ENCODE measurements around the gene ZSWIM5.
"Not testable (repeated sequence)": the region's sequence is repeated elsewhere in the genome, so short reads cannot be mapped to it uniquely, and the experiment has no call there.

The ZSWIM5 gene

DNA sequence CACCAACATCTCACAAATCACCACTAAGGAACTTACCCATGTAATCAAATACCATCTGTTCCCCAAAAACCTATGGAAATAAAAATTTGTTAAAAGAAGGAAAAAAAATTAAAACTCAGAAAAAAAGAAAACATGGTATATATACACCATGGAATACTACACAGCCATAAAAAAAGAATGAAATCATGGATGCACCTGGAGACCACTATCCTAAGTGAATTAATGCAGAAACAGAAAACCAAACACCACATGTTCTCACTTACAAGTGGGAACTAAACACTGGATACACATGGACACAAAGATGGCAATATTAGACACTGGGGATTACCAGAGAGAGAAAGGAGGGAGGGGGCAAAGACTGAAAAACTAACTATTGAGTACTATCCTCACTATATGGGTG, 50.4 kb downstream of the ZSWIM5 start:
- DNase-seq (ENCODE audit: low spot score in 2 of 2) (no peak), ATAC-seq (replicated peaks; ENCODE audit: extremely low read depth, poor library complexity, severe bottlenecking) (no peak)
- H3K27ac Mint-ChIP-seq (ENCODE audit: low read depth), result no peak overlapping the region
- H3K4me3 Mint-ChIP-seq, result no peak overlapping the region
- H3K4me1 Mint-ChIP-seq, result peaks cover 19% of the 10 kb centered on the region
- peaks cover 3% of the 10 kb centered on the region for H3K36me3 Mint-ChIP-seq (ENCODE audit: insufficient read depth)
- peaks cover 5% of the 10 kb centered on the region for H3K9me3 Mint-ChIP-seq
- no peaks in the 10 kb centered on the region for H3K27me3 Mint-ChIP-seq

DNA sequence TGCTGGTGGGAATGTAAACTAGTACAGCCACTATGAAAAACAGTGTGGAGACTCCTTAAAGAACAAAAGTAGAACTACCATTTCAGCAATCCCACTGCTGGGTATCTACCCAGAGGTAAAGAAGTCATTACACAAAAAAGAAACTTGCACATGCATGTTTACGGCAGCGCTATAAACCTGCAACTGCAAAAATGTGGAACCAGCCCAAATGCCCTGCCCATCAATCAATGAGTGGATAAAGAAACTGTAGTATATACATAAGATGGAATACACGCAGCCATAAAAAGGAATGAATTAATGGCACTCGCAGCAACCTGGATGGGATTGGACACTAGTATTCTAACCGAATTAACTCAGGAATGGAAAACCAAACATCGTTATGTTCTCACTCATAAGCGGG, 51.0 kb downstream of the ZSWIM5 start:
- H3K9me3 Mint-ChIP-seq, result peaks cover 5% of the 10 kb centered on the region
- no peak overlapping the region for H3K4me3 Mint-ChIP-seq
- peaks cover 3% of the 10 kb centered on the region for H3K36me3 Mint-ChIP-seq (ENCODE audit: insufficient read depth)
- H3K27me3 Mint-ChIP-seq, result no peaks in the 10 kb centered on the region
- H3K27ac Mint-ChIP-seq (ENCODE audit: low read depth), result no peak overlapping the region
- H3K4me1 Mint-ChIP-seq, result peaks cover 19% of the 10 kb centered on the region
- ATAC-seq (replicated peaks; ENCODE audit: extremely low read depth, poor library complexity, severe bottlenecking) (no peak), DNase-seq (ENCODE audit: low spot score in 2 of 2) (no peak)

DNA sequence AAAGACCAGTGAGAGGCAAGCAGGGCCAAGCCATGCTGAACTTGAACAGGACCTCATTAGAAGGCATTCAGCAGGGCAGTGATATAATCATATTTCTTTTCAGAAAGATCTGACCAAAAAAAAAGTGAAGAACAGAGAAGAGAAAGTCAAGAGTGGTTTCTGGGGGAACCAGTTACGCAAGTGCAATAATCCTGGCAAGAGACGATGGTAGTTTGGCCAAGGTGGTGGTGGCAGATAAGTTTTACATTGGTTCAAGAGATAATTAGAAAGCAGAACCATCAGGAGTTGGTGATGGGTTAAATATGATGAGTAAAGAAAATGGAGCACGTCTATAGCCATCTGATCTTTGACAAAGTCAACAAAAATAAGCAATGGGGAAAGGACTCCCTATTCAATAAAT, 54.3 kb downstream of the ZSWIM5 start:
- H3K4me3 Mint-ChIP-seq, result no peak overlapping the region
- H3K4me1 Mint-ChIP-seq, result peaks cover 19% of the 10 kb centered on the region
- DNase-seq (ENCODE audit: low spot score in 2 of 2), result no peak
- peaks cover 5% of the 10 kb centered on the region for H3K9me3 Mint-ChIP-seq
- H3K27me3 Mint-ChIP-seq, result no peaks in the 10 kb centered on the region
- peaks cover 3% of the 10 kb centered on the region for H3K36me3 Mint-ChIP-seq (ENCODE audit: insufficient read depth)
- no peak overlapping the region for H3K27ac Mint-ChIP-seq (ENCODE audit: low read depth)
- no peak for ATAC-seq (replicated peaks; ENCODE audit: extremely low read depth, poor library complexity, severe bottlenecking)

DNA sequence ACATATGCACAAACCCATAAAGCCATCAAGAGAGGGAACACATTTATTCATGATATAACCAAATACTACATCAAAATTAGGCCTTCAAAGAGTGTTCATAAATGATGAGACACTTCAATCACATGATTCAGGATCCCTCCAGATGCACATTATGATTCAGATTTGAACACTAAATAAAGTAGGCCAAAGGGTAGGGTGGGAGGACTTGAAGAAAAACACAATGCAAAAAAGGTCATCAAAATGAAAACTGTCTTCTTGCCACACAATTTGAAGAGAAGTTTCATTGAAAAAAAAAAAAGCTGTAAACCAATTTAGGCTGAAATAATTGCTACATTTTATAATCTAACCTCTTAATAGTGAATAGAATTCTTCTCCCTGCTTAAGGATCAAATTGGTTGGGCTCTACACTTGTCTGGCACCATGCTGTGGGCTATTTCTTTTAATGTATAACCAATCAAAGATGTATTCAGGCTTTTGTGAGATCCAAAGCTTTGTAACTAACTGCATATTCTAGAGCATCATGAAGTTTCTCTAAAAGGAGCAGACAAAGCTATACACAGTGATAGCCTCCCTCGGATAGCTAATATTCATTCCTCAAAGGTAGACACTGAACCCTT, 58.1 kb downstream of the ZSWIM5 start:
- H3K36me3 Mint-ChIP-seq (ENCODE audit: insufficient read depth), result peaks cover 2% of the 10 kb centered on the region
- peaks cover 5% of the 10 kb centered on the region for H3K9me3 Mint-ChIP-seq
- no peak overlapping the region for H3K4me3 Mint-ChIP-seq
- H3K4me1 Mint-ChIP-seq, result peaks cover 10% of the 10 kb centered on the region
- H3K27me3 Mint-ChIP-seq, result no peaks in the 10 kb centered on the region
- DNase-seq (ENCODE audit: low spot score in 2 of 2), result no peak
- no peak for ATAC-seq (replicated peaks; ENCODE audit: extremely low read depth, poor library complexity, severe bottlenecking)
- no peak overlapping the region for H3K27ac Mint-ChIP-seq (ENCODE audit: low read depth)

DNA sequence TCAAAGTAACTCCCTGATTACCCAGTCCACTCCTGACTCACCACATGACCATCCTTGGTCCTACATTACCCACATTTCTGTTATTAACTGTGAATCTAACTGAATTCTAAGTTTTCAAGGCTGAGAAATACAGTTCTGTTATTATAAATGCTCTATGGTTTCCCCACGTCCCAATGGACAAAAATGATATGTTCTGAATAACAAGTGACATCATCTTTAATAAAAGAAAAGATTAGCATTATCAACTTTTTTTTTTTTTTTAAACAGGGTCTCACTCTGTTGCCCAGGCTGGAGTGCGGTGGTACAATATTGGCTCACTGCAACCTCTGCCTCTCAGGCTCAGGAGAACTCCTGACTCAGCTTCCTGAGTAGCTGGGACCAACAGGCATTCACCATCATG, 59.6 kb downstream of the ZSWIM5 start:
- Mint-ChIP-seq H3K4me1 (peaks cover 5% of the 10 kb centered on the region), H3K36me3 (ENCODE audit: insufficient read depth) (peaks cover 2% of the 10 kb centered on the region), H3K9me3 (peaks cover under 1% of the 10 kb centered on the region), H3K27me3 (no peaks in the 10 kb centered on the region), H3K4me3 (no peak overlapping the region), H3K27ac (ENCODE audit: low read depth) (no peak overlapping the region)
- no peak for DNase-seq (ENCODE audit: low spot score in 2 of 2)
- ATAC-seq (replicated peaks; ENCODE audit: extremely low read depth, poor library complexity, severe bottlenecking), result no peak

DNA sequence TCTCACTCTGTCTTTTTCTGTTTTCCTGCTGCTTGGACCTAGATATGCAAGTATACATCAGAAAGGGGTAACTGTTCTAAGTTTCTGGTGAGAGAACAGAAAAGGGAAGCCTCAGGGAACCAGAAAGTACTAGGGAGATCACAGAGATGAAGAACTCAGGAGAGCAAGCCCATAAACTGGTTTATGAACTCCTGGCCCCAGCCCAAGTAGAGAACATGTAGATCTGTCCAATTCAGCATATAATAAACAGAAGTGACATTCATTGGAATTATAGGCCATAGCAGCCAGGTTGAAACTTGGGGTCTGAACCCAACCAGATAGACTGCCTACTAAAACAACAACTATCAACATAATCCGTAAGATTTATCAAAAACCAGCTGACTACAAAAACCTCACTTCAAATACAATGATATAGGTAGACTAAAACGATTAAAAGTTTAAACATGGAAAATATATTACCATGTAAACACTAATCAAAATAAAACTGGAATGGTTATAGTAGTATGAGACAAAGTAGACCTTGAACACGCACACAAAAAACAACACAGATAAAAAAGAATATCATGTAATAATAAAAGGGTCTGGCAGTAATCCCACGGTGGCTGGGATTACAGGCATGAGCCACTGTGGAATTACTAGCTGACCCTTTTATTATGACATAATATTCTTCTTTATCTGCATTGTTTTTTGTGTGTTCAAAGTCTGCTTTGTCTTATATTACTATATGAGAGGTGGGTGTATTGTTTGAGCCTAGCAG, 65.0 kb downstream of the ZSWIM5 start:
- Mint-ChIP-seq H3K4me3 (no peak overlapping the region), H3K9me3 (no peaks in the 10 kb centered on the region), H3K27me3 (no peaks in the 10 kb centered on the region), H3K4me1 (no peaks in the 10 kb centered on the region), H3K36me3 (ENCODE audit: insufficient read depth) (peaks cover 2% of the 10 kb centered on the region), H3K27ac (ENCODE audit: low read depth) (no peak overlapping the region)
- no peak for DNase-seq (ENCODE audit: low spot score in 2 of 2)
- no peak for ATAC-seq (replicated peaks; ENCODE audit: extremely low read depth, poor library complexity, severe bottlenecking)

DNA sequence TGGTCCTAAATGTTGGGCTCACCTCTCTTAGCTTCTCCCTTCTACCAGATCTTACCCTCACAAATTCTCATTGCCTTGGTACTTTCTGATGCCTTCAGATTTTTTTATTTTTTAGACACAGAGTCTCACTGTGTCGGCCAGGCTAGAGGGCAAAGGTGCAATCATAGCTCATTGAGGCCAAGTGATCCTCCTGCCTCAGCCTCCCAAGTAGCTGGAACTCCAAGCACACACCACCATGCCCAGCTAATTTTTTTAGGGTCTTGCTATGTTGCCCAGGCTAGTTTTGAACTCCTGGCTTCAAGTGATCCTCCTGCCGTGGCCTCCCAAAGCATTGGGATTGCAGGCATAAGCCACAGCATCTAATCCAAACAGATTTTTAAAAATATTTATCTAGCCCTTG, 69.4 kb downstream of the ZSWIM5 start:
- H3K4me3 Mint-ChIP-seq, result no peak overlapping the region
- H3K27me3 Mint-ChIP-seq, result no peaks in the 10 kb centered on the region
- H3K27ac Mint-ChIP-seq (ENCODE audit: low read depth), result no peak overlapping the region

DNA sequence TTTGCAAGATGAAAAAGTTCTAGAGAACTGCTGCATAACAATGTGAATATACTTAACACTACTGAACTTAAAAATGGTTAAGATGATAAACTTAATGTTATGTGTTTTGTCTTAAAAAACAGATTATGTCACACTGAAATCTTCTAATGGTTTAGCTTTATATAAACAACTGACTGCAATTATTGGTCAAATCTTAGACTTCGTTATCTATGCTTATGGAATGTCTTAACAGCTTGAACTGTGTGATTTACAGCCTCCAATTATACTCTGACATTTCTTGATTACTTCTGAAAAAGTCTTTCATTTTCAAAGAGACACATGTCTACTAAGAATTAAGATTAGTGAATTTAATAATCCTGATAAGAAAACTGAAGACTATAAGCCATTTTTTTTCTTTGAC, 71.1 kb downstream of the ZSWIM5 start:
- no peaks in the 10 kb centered on the region for H3K4me1 Mint-ChIP-seq
- no peak overlapping the region for H3K27ac Mint-ChIP-seq (ENCODE audit: low read depth)
- peaks cover 2% of the 10 kb centered on the region for H3K36me3 Mint-ChIP-seq (ENCODE audit: insufficient read depth)
- no peak for DNase-seq (ENCODE audit: low spot score in 2 of 2)
- no peaks in the 10 kb centered on the region for H3K9me3 Mint-ChIP-seq
- no peaks in the 10 kb centered on the region for H3K27me3 Mint-ChIP-seq
- no peak overlapping the region for H3K4me3 Mint-ChIP-seq
- no peak for ATAC-seq (replicated peaks; ENCODE audit: extremely low read depth, poor library complexity, severe bottlenecking)

More for the DNA sequence above, 69.4 kb downstream of the ZSWIM5 start:
- no peaks in the 10 kb centered on the region for H3K4me1 Mint-ChIP-seq
- DNase-seq (ENCODE audit: low spot score in 2 of 2) (no peak), ATAC-seq (replicated peaks; ENCODE audit: extremely low read depth, poor library complexity, severe bottlenecking) (no peak)
- no peaks in the 10 kb centered on the region for H3K9me3 Mint-ChIP-seq
- peaks cover 2% of the 10 kb centered on the region for H3K36me3 Mint-ChIP-seq (ENCODE audit: insufficient read depth)

DNA sequence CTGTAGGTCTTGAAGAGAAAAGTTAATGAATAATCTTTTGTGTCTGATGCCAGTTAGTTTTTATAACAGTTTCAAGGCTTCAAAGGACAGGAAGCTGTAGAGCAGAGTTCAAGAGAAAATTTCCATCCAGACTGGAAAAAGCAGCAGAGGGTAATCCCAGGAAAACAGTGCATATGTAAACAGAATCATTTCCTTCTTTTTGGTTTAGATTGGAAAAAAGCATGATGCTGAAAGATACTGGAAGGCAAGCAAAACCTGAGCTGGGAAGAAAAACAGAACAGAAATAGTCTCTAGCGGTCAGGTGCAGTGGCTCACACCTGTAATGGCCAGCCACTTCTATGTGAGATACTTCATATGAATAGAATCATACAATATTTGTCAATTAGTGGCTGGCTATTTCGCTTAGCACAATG, 71.9 kb downstream of the ZSWIM5 start:
- Mint-ChIP-seq H3K27me3 (no peaks in the 10 kb centered on the region), H3K4me1 (no peaks in the 10 kb centered on the region), H3K36me3 (ENCODE audit: insufficient read depth) (peaks cover 2% of the 10 kb centered on the region), H3K9me3 (no peaks in the 10 kb centered on the region), H3K4me3 (no peak overlapping the region), H3K27ac (ENCODE audit: low read depth) (no peak overlapping the region)
- no peak for DNase-seq (ENCODE audit: low spot score in 2 of 2)
- ATAC-seq (replicated peaks; ENCODE audit: extremely low read depth, poor library complexity, severe bottlenecking), result no peak

DNA sequence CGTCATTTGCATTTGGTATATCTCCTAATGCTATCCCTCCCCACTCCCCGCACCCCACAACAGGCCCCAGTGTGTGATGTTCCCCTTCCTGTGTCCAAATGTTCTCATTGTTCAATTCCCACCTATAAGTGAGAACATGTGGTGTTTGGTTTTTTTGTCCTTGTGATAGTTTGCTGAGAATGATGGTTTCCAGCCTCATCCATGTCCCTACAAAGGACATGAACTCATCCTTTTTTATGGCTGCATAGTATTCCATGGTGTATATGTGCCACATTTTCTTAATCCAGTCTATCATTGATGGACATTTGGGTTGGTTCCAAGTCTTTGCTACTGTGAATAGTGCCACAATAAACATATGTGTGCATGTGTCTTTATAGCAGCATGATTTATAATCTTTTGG, 73.7 kb downstream of the ZSWIM5 start:
- H3K27ac Mint-ChIP-seq (ENCODE audit: low read depth); DNase-seq (ENCODE audit: low spot score in 2 of 2); ATAC-seq (replicated peaks; ENCODE audit: extremely low read depth, poor library complexity, severe bottlenecking); H3K4me1 Mint-ChIP-seq; H3K36me3 Mint-ChIP-seq (ENCODE audit: insufficient read depth); H3K27me3 Mint-ChIP-seq; H3K9me3 Mint-ChIP-seq; H3K4me3 Mint-ChIP-seq: not testable (repeated sequence)

DNA sequence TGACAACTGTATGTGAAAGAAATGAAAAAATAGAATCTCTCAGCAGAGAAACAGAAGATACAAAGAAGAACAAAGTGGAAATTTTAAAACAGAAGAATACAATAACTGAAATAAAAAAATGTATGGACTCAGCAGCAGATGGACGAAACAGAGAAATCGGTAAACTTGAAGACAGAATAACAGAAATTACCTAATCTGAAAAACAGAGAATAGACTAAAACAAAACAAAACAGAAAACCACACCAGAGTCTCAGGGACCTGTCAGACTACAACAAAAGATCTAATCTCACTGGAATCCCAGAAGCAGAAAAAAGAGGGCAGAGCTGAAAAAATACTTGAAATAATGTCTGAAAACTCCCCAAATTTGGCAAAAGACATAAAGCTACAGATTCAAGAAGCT, 83.0 kb downstream of the ZSWIM5 start:
- Mint-ChIP-seq H3K4me1 (peaks cover 16% of the 10 kb centered on the region), H3K9me3 (no peaks in the 10 kb centered on the region), H3K27ac (ENCODE audit: low read depth) (no peak overlapping the region), H3K36me3 (ENCODE audit: insufficient read depth) (no peaks in the 10 kb centered on the region), H3K4me3 (no peak overlapping the region), H3K27me3 (no peaks in the 10 kb centered on the region)
- no peak for DNase-seq (ENCODE audit: low spot score in 2 of 2)
- ATAC-seq (replicated peaks; ENCODE audit: extremely low read depth, poor library complexity, severe bottlenecking), result no peak

DNA sequence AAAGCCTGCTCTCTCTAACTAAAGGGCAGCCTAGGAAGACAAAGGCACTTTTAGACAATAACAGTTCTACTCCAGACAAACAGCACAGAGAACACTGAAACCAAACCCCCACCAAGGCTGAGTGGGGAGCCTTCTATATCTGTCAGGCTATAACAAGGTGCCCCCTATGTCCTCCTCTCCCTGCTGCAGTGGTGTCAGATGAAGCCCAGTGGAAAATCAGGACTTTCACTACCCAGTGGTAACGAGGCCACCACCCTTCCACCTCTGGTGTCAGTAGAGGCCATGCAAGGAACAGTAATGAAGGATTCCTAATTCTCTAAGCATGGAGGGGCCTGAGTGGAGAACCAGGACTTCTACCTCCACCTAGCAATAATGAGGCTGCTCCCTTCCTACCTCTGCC, 83.7 kb downstream of the ZSWIM5 start:
- H3K9me3 Mint-ChIP-seq, result no peaks in the 10 kb centered on the region
- no peaks in the 10 kb centered on the region for H3K36me3 Mint-ChIP-seq (ENCODE audit: insufficient read depth)
- ATAC-seq (replicated peaks; ENCODE audit: extremely low read depth, poor library complexity, severe bottlenecking) (no peak), DNase-seq (ENCODE audit: low spot score in 2 of 2) (no peak)
- no peak overlapping the region for H3K27ac Mint-ChIP-seq (ENCODE audit: low read depth)
- H3K4me1 Mint-ChIP-seq, result peaks cover 21% of the 10 kb centered on the region
- H3K4me3 Mint-ChIP-seq, result no peak overlapping the region
- H3K27me3 Mint-ChIP-seq, result no peaks in the 10 kb centered on the region

DNA sequence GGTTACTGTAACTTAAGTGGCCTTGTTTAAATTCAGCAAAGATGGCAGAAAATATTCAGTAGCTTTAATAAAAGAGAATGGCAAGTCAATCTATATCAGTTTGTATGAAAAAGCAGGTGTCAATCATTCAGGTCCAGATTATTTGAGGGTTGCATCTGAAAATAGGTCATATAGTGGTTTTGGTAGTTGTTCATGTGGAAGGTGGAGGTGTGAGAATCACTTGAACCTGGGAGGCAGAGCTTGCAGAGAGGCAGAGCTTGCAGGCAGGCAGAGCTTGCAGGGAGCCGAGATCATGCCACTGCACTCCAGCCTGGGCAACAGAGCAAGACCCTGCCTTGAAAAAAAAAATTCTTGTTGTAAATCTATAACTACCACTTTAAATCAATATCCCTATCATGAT, 88.6 kb downstream of the ZSWIM5 start:
- DNase-seq (ENCODE audit: low spot score in 2 of 2) (no peak), ATAC-seq (replicated peaks; ENCODE audit: extremely low read depth, poor library complexity, severe bottlenecking) (peak; percentile 19)
- Mint-ChIP-seq H3K9me3 (no peaks in the 10 kb centered on the region), H3K27me3 (no peaks in the 10 kb centered on the region), H3K27ac (ENCODE audit: low read depth) (peak overlapping the region; percentile 83), H3K4me1 (peaks cover 39% of the 10 kb centered on the region), H3K36me3 (ENCODE audit: insufficient read depth) (no peaks in the 10 kb centered on the region), H3K4me3 (peak overlapping the region; percentile 31)
